HCEC 1CT (cell line): Measurements from ENCODE around the gene PSMG3.
"Not testable (repeated sequence)": the region's sequence is repeated elsewhere in the genome, so short reads cannot be mapped to it uniquely, and the experiment has no call there.

Source experiments
- DNase-seq: peaks from one replicate; pipeline ENCODE4 v3.0.0-alpha.2; 2017

PSMG3 gene

DNA sequence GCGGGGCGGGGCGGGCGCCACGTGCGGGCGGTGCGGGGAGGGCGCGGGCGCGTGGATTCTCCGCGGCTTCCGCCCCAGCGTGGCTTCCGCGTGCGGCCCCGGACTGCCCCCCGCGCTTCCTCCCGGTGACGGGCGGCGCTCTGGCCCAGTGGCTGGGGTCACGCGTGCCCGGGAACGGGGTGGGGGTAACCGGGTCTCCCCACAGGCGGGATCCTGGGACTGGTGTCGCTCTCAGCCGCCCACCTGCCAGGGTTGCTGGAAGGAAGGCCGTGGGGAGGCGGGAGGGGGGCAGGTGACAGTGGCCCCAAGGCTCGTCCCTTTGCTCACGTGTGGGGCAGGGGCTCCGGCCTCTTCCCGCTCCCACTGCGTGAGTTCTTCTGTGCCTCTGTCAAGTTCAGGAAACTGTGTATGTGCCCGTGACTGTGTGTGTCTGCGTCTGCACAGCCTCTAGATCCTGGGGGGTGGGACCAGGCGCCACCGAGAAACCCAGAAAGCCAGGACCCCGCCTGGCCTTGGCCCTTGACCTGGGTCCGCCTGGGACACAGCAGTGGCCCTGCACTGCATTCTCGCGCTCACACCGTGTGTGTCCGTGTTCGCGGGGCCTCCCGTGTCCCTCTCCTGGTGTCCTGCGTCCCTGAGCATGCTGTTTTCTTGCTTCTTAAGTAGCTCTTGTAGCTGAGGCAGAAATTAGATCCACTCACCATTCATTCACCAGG is 38.4 kb downstream of the PSMG3 start:
- DNase-seq = no peak

DNA sequence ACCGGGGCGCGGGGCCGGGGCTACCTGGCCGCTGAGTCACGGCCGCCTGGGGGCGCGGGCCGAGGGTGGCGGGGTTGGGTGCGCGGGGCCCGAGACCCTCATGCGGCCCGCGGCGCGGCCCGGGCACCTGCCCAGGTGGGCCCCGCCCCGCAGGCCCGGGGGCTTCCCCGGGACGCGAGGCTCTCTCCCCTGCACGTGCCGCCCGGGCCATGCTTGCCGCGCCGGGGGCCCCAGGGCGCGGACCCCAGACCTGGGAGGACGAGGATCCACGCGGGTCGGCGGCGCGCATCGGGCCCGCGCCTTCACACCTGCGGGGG is 38.9 kb downstream of the PSMG3 start:
- DNase-seq = no peak

DNA sequence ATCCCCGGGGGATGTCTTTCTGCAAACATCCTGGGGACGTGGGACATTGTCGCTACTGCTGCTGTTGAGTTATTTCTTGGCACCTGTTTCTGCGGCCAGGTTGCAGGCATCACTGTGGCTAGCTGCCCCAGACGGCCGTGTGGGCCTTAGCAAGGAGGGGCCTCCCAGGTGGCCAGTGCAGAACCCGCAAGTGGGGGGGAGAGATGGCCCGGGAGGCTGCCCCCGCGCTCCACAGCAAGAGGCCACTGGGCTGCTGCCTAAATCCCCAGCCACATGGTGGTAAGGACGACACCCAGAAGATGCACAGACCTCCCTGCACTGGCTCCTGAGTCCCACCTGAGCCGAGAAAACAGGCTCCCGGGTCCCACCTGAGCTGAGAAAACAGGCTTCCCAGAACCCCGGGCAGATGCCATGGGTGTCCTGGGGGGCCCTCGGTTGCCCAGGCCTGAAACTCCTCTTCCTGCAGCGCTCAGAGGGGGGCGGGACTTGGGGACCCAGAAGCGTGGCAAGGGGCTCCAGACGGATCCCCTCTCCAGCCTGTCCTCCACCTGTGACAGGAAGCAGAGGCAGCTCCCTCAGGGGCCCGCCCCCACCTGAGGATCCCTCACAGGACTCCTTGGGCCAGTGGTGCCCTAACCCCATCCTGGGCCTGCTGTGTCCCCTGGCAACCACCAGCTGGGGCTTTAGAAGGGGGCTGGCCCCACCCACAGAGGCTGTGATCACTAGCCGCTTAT is 40.3 kb downstream of the PSMG3 start:
- DNase-seq = no peak

DNA sequence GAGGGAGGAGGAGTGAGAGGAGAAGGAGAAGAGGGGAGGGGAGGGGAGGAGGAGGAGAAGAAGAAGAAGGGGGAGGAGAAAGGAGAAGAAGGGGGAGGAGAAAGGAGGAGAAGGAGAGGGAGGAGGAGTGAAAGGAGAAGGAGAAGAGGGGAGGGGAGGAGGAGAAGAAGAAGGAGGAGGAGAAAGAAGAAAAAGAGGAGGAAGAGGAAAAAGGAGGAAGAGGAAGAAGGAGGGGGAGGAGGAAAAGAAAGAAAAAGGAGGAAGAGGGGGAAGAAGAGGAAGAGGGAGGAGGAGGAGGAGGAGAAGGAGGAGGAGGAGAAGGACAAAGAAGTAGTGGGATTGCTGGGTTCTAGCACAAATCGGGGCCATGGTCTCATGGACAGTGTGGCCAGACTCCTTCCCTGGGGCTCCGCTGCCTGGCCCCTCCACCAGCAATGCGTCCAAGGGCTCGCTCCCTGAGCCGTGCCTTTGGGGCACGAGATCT is 43.5 kb downstream of the PSMG3 start:
- DNase-seq = no peak

DNA sequence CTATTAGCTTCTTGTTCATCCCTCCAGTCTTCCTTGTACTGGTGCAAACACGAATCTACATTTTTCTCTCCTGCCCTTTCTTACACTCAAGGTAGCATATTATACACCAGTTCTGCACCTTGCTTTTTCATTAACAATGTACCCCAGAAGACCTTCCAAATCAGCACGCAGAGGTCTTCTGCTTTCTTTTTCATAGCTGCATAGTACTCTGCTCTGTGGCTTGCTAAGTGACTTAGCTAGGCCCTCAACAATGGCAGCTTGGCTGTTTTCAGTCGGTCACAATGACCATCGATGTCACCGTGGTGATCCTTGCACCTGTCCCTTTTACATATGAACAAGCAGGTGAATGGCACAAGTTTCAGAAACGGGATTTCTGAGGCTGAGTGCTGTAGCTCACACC is 44.4 kb downstream of the PSMG3 start:
- DNase-seq = no peak

DNA sequence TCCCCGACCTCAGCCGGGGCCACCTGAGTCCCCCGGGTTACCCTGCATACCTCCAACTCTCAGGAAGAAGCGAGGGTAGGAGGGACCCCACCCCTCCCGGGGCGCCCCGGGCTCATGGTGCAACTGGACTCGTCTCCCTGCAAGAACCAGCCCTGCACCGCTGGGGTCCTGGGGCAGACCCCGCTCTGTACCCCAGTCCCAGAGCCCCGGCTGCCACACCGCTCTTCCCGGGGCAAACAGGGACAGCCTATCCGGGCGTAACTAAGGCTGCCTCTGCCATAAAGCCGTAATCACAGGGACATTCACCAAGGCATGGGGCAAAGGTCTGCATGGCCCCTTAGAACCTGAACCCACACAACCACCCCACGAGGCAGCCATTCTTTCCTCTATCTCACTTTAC is 46.0 kb downstream of the PSMG3 start:
- DNase-seq = no peak

DNA sequence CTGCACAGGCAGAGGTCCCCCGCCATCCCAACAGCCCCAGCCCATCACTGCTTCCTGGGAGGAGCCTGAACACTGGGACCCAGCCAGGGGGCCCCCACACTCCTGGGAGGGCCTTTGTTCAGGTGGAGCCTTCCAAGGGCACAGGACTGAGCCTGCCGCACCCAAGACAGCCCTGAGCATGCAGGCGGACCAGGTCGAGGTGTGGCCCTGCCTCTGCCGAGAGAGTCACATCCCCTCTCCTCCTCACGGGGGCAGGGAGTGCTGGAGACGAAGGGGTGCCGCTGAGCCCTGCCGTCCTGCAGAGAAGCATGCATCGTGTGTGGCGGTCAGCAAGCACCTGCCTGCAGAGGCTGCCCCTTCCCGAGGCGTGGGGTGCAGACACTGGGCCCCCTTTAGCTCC is 46.6 kb downstream of the PSMG3 start:
- no peak for DNase-seq

DNA sequence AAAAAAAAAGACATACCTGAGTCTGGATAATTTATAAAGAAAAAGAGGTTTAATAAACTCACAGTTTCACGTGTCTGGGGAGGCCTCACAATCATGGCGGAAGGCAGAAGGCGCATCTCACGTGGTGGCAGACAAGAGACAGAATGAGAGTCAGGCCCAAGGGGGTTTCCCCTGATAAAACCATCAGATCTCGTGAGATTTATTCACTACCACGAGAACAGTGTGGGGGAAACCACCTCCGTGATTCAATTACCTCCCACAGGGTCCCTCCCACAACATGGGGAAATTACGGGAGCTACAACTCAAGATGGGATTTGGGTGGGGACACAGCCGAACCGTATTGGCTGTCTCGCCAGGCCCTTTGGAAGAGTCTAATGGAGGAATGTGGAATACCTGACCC is 48.4 kb downstream of the PSMG3 start:
- no peak for DNase-seq

DNA sequence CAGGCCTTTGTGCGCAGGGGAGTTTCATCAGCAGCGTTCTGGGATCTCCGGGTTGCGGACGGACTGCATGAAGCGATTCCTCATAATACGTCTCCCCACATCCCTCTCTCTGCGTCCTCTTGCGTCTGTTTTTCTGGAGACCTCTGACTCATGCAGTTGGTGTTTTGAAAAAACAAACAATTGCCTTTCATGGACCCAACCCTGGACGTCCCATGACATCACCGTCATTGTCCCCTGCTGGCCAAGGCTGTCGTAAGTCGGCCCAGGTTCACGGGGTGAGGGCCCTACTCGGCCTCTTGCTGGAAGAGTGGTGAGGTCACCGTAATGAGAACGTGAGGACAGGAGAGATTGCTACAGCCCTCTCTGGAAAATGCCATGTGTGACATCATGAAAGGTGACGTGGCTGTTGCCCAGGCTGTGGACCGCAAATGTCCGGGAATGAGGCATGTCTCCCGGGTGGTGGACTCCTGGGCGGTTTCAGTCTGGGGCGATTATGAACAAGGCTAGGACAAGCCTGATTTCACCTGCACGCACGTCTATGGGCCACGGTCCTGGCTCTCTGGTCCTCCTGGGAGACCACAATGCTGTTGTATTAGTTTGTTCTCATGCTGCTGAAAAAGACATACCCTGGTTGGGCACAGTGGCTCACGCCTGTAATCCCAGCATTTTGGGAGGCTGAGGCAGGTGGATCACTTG is 49.1 kb downstream of the PSMG3 start:
- DNase-seq = peak; percentile 69

DNA sequence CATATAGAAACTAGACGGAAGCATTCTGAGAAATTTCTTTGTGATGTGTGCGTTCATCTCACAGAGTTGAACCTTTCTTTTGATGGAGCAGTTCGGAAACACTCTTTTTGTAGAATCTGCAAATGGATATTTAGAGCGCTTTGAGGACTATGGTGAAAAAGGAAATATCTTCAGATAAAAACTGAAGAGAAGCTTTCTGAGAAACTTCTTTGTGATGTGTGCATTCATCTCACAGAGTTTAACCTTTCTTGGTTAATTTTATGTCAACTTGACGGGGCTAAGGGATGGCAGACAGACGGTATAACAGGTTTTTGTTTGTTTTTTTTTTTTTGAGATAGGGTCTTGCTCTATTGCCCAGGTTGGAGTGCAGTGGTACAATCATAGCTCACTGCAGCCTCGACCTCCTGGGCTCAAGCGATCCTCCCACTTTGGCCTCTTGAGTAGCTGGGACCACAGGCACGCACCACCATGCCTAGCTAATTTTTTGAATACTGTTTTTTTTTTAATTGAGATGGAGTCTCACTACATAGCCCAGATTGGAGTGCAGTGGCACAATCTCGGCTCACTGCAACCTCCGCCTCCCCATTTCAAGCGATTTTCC is 50.4 kb downstream of the PSMG3 start:
- not testable (repeated sequence) for DNase-seq
